Measurements from ENCODE around the gene MYH11. TPM values are rescaled to one million over a fixed set of nuclear protein-coding genes. Genes with fewer than 3 reads are reported as not detected.

Gene MYH11
- total RNA-seq (under 1 TPM in 1 of 2 experiments, not detected in 1; 0.26 TPM), polyA plus RNA-seq (1 to 10 TPM in 1 of 2 donors, not detected in 1; 1.9 TPM)

- Histone ChIP-seq H3K27ac (ENCODE audit: low read depth, low read length) (no peak within 1 kb of the TSS), H3K36me3 (ENCODE audit: insufficient read depth, low read length) (no peaks in the 10 kb centered on the region), H3K9me3 (ENCODE audit: control insufficient read depth in 1 of 2, low read length in 2 of 2) (no peaks in the 10 kb centered on the region), H3K4me1 (ENCODE audit: insufficient read depth, low read length) (peaks cover 10% of the 10 kb centered on the region), H3K4me3 (ENCODE audit: low read length in 2 of 2) (no peak within 1 kb of the TSS), H3K27me3 (ENCODE audit: insufficient read depth, low read length) (peaks cover 11% of the 10 kb centered on the region)
- no peak for DNase-seq
- no peaks in the 10 kb centered on the region for H3K9me3 Mint-ChIP-seq
- H3K27me3 Mint-ChIP-seq, result peaks cover 28 to 30% of the 10 kb centered on the region in 2 donors
- H3K36me3 Mint-ChIP-seq, result no peaks in the 10 kb centered on the region
- H3K4me1 Mint-ChIP-seq, result peaks cover 5 to 8% (median 6%) of the 10 kb centered on the region in 4 donors
- CTCF ChIA-PET (ENCODE audit: partially characterized antibody), result no interaction called here
- POLR2A ChIA-PET (ENCODE audit: partially characterized antibody), result no interaction called here
- peak within 1 kb of the TSS; percentile 48 to 78 (median 66) for H3K4me3 Mint-ChIP-seq
- H3K27ac Mint-ChIP-seq, result peak within 1 kb of the TSS in 1 of 7 donors; percentile 20
- intact Hi-C loops (cut with micrococcal nuclease), result no loop called here
Measured at GRCh38 chr16:15856901-15857698, at the start of gene MYH11. MYH11 (minus strand) TSS chr16:15857028; CDS start chr16:15838252, 18,776 bp downstream.

GRCh38 chr16:15906439-15906838 is 49.6 kb upstream of the MYH11 start:
- Mint-ChIP-seq H3K27ac (no peak overlapping the region), H3K4me1 (peaks cover 4 to 5% (median 4%) of the 10 kb centered on the region in 4 donors), H3K36me3 (no peaks in the 10 kb centered on the region), H3K4me3 (peak overlapping the region in 1 of 8 donors; percentile 18), H3K9me3 (peaks cover 0 to 8% (median 4%) of the 10 kb centered on the region in 8 donors), H3K27me3 (no peaks in the 10 kb centered on the region)
- no peak for DNase-seq
- H3K9me3 ChIP-seq (ENCODE audit: control insufficient read depth in 1 of 2, low read length in 2 of 2), result no peaks in the 10 kb centered on the region
- no peak overlapping the region for H3K4me3 ChIP-seq (ENCODE audit: low read length in 2 of 2)
- H3K27ac ChIP-seq (ENCODE audit: low read depth, low read length), result no peak overlapping the region
- no peaks in the 10 kb centered on the region for H3K4me1 ChIP-seq (ENCODE audit: insufficient read depth, low read length)
- CTCF ChIA-PET (ENCODE audit: partially characterized antibody), result no interaction called here
- POLR2A ChIA-PET (ENCODE audit: partially characterized antibody), result no interaction called here
- H3K36me3 ChIP-seq (ENCODE audit: insufficient read depth, low read length), result no peaks in the 10 kb centered on the region
- H3K27me3 ChIP-seq (ENCODE audit: insufficient read depth, low read length), result no peaks in the 10 kb centered on the region
- intact Hi-C loops (cut with micrococcal nuclease), result no loop called here

GRCh38 chr16:15903960-15904359 is 47.1 kb upstream of the MYH11 start:
- ChIA-PET CTCF (ENCODE audit: partially characterized antibody) (no interaction called here), POLR2A (ENCODE audit: partially characterized antibody) (no interaction called here)
- Mint-ChIP-seq H3K36me3 (no peaks in the 10 kb centered on the region), H3K27ac (no peak overlapping the region), H3K4me1 (peaks cover 0 to 3% (median 0%) of the 10 kb centered on the region in 4 donors), H3K9me3 (peaks cover 0 to 8% (median 2%) of the 10 kb centered on the region in 8 donors), H3K4me3 (no peak overlapping the region), H3K27me3 (no peaks in the 10 kb centered on the region)
- Histone ChIP-seq H3K36me3 (ENCODE audit: insufficient read depth, low read length) (no peaks in the 10 kb centered on the region), H3K27me3 (ENCODE audit: insufficient read depth, low read length) (no peaks in the 10 kb centered on the region), H3K4me3 (ENCODE audit: low read length in 2 of 2) (no peak overlapping the region), H3K4me1 (ENCODE audit: insufficient read depth, low read length) (peaks cover 5% of the 10 kb centered on the region), H3K9me3 (ENCODE audit: control insufficient read depth in 1 of 2, low read length in 2 of 2) (no peaks in the 10 kb centered on the region), H3K27ac (ENCODE audit: low read depth, low read length) (no peak overlapping the region)
- intact Hi-C loops (cut with micrococcal nuclease), result no loop called here
- DNase-seq, result no peak

GRCh38 chr16:15900901-15901500 is 44.2 kb upstream of the MYH11 start:
- Histone ChIP-seq H3K36me3 (ENCODE audit: insufficient read depth, low read length) (no peaks in the 10 kb centered on the region), H3K27ac (ENCODE audit: low read depth, low read length) (no peak overlapping the region), H3K4me1 (ENCODE audit: insufficient read depth, low read length) (peaks cover 5% of the 10 kb centered on the region), H3K4me3 (ENCODE audit: low read length in 2 of 2) (no peak overlapping the region), H3K27me3 (ENCODE audit: insufficient read depth, low read length) (no peaks in the 10 kb centered on the region), H3K9me3 (ENCODE audit: control insufficient read depth in 1 of 2, low read length in 2 of 2) (no peaks in the 10 kb centered on the region)
- Mint-ChIP-seq H3K27ac (no peak overlapping the region), H3K36me3 (no peaks in the 10 kb centered on the region), H3K4me1 (peaks cover 0 to 6% (median 0%) of the 10 kb centered on the region in 4 donors), H3K27me3 (no peaks in the 10 kb centered on the region), H3K9me3 (peaks cover 0 to 4% (median 0%) of the 10 kb centered on the region in 8 donors), H3K4me3 (no peak overlapping the region)
- ChIA-PET POLR2A (ENCODE audit: partially characterized antibody) (interaction anchor here (1.1 kb wide), 1 partner anchor 12 kb away, joined by 3 read pairs; the partner anchor contains the start of gene CEP20), CTCF (ENCODE audit: partially characterized antibody) (no interaction called here)
- intact Hi-C loops (cut with micrococcal nuclease), result no loop called here
- DNase-seq, result no peak

GRCh38 chr16:15900357-15900756 is 43.5 kb upstream of the MYH11 start:
- intact Hi-C loops (cut with micrococcal nuclease), result no loop called here
- no peak for DNase-seq
- no peaks in the 10 kb centered on the region for H3K27me3 ChIP-seq (ENCODE audit: insufficient read depth, low read length)
- Mint-ChIP-seq H3K27ac (no peak overlapping the region), H3K4me1 (peaks cover 0 to 6% (median 0%) of the 10 kb centered on the region in 4 donors), H3K9me3 (peaks cover 0 to 4% (median 0%) of the 10 kb centered on the region in 8 donors), H3K4me3 (no peak overlapping the region), H3K36me3 (no peaks in the 10 kb centered on the region), H3K27me3 (no peaks in the 10 kb centered on the region)
- no peaks in the 10 kb centered on the region for H3K9me3 ChIP-seq (ENCODE audit: control insufficient read depth in 1 of 2, low read length in 2 of 2)
- no peak overlapping the region for H3K4me3 ChIP-seq (ENCODE audit: low read length in 2 of 2)
- CTCF ChIA-PET (ENCODE audit: partially characterized antibody), result no interaction called here
- H3K27ac ChIP-seq (ENCODE audit: low read depth, low read length), result no peak overlapping the region
- H3K4me1 ChIP-seq (ENCODE audit: insufficient read depth, low read length), result peaks cover 5% of the 10 kb centered on the region
- POLR2A ChIA-PET (ENCODE audit: partially characterized antibody), result no interaction called here
- H3K36me3 ChIP-seq (ENCODE audit: insufficient read depth, low read length), result no peaks in the 10 kb centered on the region

GRCh38 chr16:15899538-15900100 is 42.8 kb upstream of the MYH11 start:
- Mint-ChIP-seq H3K27ac (peak overlapping the region in 1 of 7 donors; percentile 31), H3K4me1 (peaks cover 0 to 6% (median 0%) of the 10 kb centered on the region in 4 donors), H3K27me3 (no peaks in the 10 kb centered on the region), H3K36me3 (no peaks in the 10 kb centered on the region), H3K4me3 (no peak overlapping the region), H3K9me3 (peaks cover 0 to 4% (median 0%) of the 10 kb centered on the region in 8 donors)
- no peaks in the 10 kb centered on the region for H3K27me3 ChIP-seq (ENCODE audit: insufficient read depth, low read length)
- peaks cover 5% of the 10 kb centered on the region for H3K4me1 ChIP-seq (ENCODE audit: insufficient read depth, low read length)
- no peaks in the 10 kb centered on the region for H3K9me3 ChIP-seq (ENCODE audit: control insufficient read depth in 1 of 2, low read length in 2 of 2)
- DNase-seq, result no peak
- ChIA-PET CTCF (ENCODE audit: partially characterized antibody) (no interaction called here), POLR2A (ENCODE audit: partially characterized antibody) (no interaction called here)
- intact Hi-C loops (cut with micrococcal nuclease), result no loop called here
- H3K27ac ChIP-seq (ENCODE audit: low read depth, low read length), result no peak overlapping the region
- no peak overlapping the region for H3K4me3 ChIP-seq (ENCODE audit: low read length in 2 of 2)
- H3K36me3 ChIP-seq (ENCODE audit: insufficient read depth, low read length), result no peaks in the 10 kb centered on the region

GRCh38 chr16:15898654-15899053 is 41.8 kb upstream of the MYH11 start:
- peaks cover 0 to 6% (median 0%) of the 10 kb centered on the region in 4 donors for H3K4me1 Mint-ChIP-seq
- Histone ChIP-seq H3K4me3 (ENCODE audit: low read length in 2 of 2) (no peak overlapping the region), H3K27me3 (ENCODE audit: insufficient read depth, low read length) (no peaks in the 10 kb centered on the region), H3K4me1 (ENCODE audit: insufficient read depth, low read length) (peaks cover 5% of the 10 kb centered on the region), H3K9me3 (ENCODE audit: control insufficient read depth in 1 of 2, low read length in 2 of 2) (no peaks in the 10 kb centered on the region), H3K36me3 (ENCODE audit: insufficient read depth, low read length) (no peaks in the 10 kb centered on the region), H3K27ac (ENCODE audit: low read depth, low read length) (no peak overlapping the region)
- no peaks in the 10 kb centered on the region for H3K36me3 Mint-ChIP-seq
- POLR2A ChIA-PET (ENCODE audit: partially characterized antibody), result interaction anchor here (1.3 kb wide), 1 partner anchor 10 kb away, joined by 5 read pairs; the partner anchor contains the start of gene CEP20
- H3K27ac Mint-ChIP-seq, result no peak overlapping the region
- CTCF ChIA-PET (ENCODE audit: partially characterized antibody), result no interaction called here
- peaks cover 0 to 4% (median 0%) of the 10 kb centered on the region in 8 donors for H3K9me3 Mint-ChIP-seq
- H3K27me3 Mint-ChIP-seq, result no peaks in the 10 kb centered on the region
- DNase-seq, result no peak
- H3K4me3 Mint-ChIP-seq, result no peak overlapping the region
- intact Hi-C loops (cut with micrococcal nuclease), result no loop called here

Measured in CD4-positive, alpha-beta memory T cell (primary cell).